GM12875 (cell line): Measurements from ENCODE around the gene MAPK8IP3.

Experiments
- H3K4me3 ChIP-seq: one replicate; pipeline ENCODE4 v1.5.1; 2011; ENCODE audit warnings: low read depth, low read length, control low read depth
- TF ChIP-seq, protein P1 (sequence below): IDR thresholded peaks from 2 replicates; pipeline ENCODE4 v1.5.1; 2011; ENCODE audit warnings: low read depth, mild to moderate bottlenecking, control low read depth, inconsistent platforms, low read length, moderate library complexity, borderline replicate concordance; ENCODE audit not compliant: insufficient read depth

Gene MAPK8IP3

DNA sequence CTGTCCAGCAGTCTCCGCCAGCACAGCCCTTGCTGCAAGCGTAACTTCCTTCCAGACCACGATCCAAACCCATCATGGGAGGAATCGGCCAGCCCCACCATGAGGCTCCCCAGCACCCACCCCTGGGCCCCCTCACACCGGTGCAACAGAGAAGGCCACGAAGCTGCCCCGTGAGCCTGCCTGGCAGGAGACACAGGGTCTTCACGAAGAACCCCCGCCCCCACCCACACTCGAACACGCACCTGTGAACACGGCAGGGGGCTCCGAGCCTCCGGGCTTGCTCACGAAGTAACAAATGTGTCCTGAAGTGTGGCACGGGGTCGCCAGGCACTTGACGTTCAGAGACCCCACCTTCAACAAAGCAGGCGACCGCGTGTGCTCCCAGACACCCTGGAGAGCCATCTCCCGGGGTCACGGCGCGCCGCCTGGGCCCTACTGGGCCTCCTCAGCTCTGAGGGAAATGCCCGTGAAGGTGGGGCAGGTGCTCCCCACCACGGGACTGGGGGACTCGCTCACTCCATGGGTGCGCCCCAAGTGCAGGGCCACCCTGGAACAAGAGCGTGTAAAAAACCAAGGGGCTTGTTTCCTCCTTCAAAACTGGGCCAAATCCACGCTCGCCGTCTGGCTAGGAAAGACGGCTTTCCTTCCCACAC is 113.0 kb downstream of the MAPK8IP3 start:
- H3K4me3 ChIP-seq = no peak overlapping the region
- TF ChIP-seq, protein P1, sequence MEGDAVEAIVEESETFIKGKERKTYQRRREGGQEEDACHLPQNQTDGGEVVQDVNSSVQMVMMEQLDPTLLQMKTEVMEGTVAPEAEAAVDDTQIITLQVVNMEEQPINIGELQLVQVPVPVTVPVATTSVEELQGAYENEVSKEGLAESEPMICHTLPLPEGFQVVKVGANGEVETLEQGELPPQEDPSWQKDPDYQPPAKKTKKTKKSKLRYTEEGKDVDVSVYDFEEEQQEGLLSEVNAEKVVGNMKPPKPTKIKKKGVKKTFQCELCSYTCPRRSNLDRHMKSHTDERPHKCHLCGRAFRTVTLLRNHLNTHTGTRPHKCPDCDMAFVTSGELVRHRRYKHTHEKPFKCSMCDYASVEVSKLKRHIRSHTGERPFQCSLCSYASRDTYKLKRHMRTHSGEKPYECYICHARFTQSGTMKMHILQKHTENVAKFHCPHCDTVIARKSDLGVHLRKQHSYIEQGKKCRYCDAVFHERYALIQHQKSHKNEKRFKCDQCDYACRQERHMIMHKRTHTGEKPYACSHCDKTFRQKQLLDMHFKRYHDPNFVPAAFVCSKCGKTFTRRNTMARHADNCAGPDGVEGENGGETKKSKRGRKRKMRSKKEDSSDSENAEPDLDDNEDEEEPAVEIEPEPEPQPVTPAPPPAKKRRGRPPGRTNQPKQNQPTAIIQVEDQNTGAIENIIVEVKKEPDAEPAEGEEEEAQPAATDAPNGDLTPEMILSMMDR = no peak

DNA sequence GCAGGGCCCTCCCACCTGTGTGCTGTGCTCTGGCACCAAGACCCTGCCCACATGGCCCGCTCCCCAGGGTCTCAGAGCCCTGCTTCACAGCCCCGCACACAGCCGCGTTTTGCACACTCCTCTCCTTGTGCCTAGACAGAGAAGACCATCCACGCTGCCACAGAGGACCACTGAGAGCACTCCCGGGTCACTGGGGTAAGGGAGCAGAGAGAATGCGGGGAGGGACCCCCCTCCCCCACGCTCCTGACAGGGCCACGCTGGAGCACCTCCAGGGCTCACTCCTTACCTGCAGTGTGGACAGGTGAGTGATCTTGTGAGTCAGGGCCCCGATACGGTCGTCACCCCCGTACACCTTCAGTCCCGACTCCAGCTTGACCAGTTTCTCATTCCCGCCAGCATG is 113.6 kb downstream of the MAPK8IP3 start:
- TF ChIP-seq, protein P1 = no peak
- no peak overlapping the region for H3K4me3 ChIP-seq
